SK-N-SH treated with all-trans-retinoic acid at 6 μM for 48 hours (cell line): Measurements from ENCODE around the gene SOX3.

Experiments used
- ATAC-seq: fragments of 200-7000 bp; cut with Tn5 transposase; 3 replicates; pipeline ENCODE4 v1.9.1; 2020; ENCODE audit warnings: mild to moderate bottlenecking, moderate library complexity
- ARNTL ChIP-seq: fragments of 450-650 bp; formaldehyde crosslinking; IDR thresholded peaks from 2 replicates; pipeline ENCODE4 v1.5.0; 2020; ENCODE audit warnings: low read depth, mild to moderate bottlenecking, moderate library complexity, borderline replicate concordance
- BACH2 ChIP-seq: fragments of 250-450 bp; sonication (Bioruptor Pico); IDR thresholded peaks from 2 replicates; pipeline ENCODE4 v1.9.0; 2021; ENCODE audit warnings: mild to moderate bottlenecking, borderline replicate concordance
- CSDC2 ChIP-seq: fragments of 250-450 bp; sonication (Bioruptor Pico); IDR thresholded peaks from 2 replicates; pipeline ENCODE4 v1.5.0; 2020; ENCODE audit warnings: mild to moderate bottlenecking, moderate library complexity
- CSRNP3 ChIP-seq: fragments of 250-450 bp; sonication (Bioruptor Pico); IDR thresholded peaks from 2 replicates; pipeline ENCODE4 v1.5.1; 2021; ENCODE audit warnings: mild to moderate bottlenecking, moderate library complexity
- ESRRG ChIP-seq: fragments of 250-450 bp; sonication (Bioruptor Pico); IDR thresholded peaks from 2 replicates; pipeline ENCODE4 v1.6.1; 2021; ENCODE audit warnings: mild to moderate bottlenecking
- PATZ1 ChIP-seq: fragments of 250-450 bp; sonication (Bioruptor Pico); IDR thresholded peaks from 2 replicates; pipeline ENCODE4 v1.8.0; 2020; ENCODE audit warnings: mild to moderate bottlenecking, moderate library complexity, borderline replicate concordance
- RARB ChIP-seq: fragments of 250-450 bp; sonication (Bioruptor Pico); IDR thresholded peaks from 2 replicates; pipeline ENCODE4 v1.8.0; 2021; ENCODE audit warnings: mild to moderate bottlenecking, moderate library complexity
- SNAI2 ChIP-seq: fragments of 250-450 bp; sonication (Bioruptor Pico); IDR thresholded peaks from 2 replicates; pipeline ENCODE4 v1.5.0; 2020; ENCODE audit warnings: mild to moderate bottlenecking, moderate library complexity
- TCF4 ChIP-seq: fragments of 250-450 bp; sonication (Bioruptor Pico); IDR thresholded peaks from 2 replicates; pipeline ENCODE4 v1.8.0; 2021; ENCODE audit warnings: mild to moderate bottlenecking, moderate library complexity, borderline replicate concordance
- TOX ChIP-seq: fragments of 250-450 bp; sonication (Bioruptor Pico); IDR thresholded peaks from 2 replicates; pipeline ENCODE4 v1.8.0; 2021; ENCODE audit warnings: mild to moderate bottlenecking, moderate library complexity, borderline replicate concordance
- ZFP3 ChIP-seq: fragments of 250-450 bp; sonication (Bioruptor Pico); IDR thresholded peaks from 2 replicates; pipeline ENCODE4 v1.5.0; 2020; ENCODE audit warnings: mild to moderate bottlenecking, moderate library complexity
- ZFP30 ChIP-seq: fragments of 450-650 bp; formaldehyde crosslinking; IDR thresholded peaks from 2 replicates; pipeline ENCODE4 v1.5.0; 2022; ENCODE audit warnings: mild to moderate bottlenecking, moderate library complexity
- ZNF70 ChIP-seq: fragments of 450-650 bp; formaldehyde crosslinking; IDR thresholded peaks from 2 replicates; pipeline ENCODE4 v1.5.0; 2020; ENCODE audit warnings: mild to moderate bottlenecking, moderate library complexity
- ZNF8 ChIP-seq: fragments of 450-650 bp; formaldehyde crosslinking; IDR thresholded peaks from 2 replicates; pipeline ENCODE4 v1.5.0; 2020; ENCODE audit warnings: mild to moderate bottlenecking, moderate library complexity
- TF ChIP-seq, protein P1 (sequence below): fragments of 250-450 bp; sonication (Bioruptor Pico); IDR thresholded peaks from 2 replicates; pipeline ENCODE4 v1.5.0; 2020; ENCODE audit warnings: mild to moderate bottlenecking, moderate library complexity
- TF ChIP-seq, protein P2 (sequence below): fragments of 250-450 bp; sonication (Bioruptor Pico); IDR thresholded peaks from 2 replicates; pipeline ENCODE4 v1.8.0; 2021; ENCODE audit warnings: low read depth, mild to moderate bottlenecking, moderate library complexity, borderline replicate concordance

Gene SOX3

DNA sequence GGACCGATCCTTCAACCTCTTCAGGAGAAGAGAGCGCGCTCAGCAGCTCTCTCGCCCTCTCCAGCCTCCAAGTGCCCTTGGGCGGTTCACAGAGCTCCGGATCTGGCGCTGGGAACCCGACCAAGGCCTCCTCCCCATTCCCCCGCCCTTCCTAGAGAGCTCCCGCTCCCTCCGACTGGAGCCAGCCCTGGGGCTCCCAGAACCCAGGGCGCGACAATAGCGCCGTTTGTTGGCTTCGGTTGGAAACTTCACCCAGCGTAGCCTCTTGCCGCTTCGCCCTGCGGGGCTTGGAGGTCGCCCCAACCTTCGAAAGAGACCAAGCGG, 3.1 kb upstream of the SOX3 start:
- no peak for ATAC-seq
- TF ChIP-seq, protein P1, sequence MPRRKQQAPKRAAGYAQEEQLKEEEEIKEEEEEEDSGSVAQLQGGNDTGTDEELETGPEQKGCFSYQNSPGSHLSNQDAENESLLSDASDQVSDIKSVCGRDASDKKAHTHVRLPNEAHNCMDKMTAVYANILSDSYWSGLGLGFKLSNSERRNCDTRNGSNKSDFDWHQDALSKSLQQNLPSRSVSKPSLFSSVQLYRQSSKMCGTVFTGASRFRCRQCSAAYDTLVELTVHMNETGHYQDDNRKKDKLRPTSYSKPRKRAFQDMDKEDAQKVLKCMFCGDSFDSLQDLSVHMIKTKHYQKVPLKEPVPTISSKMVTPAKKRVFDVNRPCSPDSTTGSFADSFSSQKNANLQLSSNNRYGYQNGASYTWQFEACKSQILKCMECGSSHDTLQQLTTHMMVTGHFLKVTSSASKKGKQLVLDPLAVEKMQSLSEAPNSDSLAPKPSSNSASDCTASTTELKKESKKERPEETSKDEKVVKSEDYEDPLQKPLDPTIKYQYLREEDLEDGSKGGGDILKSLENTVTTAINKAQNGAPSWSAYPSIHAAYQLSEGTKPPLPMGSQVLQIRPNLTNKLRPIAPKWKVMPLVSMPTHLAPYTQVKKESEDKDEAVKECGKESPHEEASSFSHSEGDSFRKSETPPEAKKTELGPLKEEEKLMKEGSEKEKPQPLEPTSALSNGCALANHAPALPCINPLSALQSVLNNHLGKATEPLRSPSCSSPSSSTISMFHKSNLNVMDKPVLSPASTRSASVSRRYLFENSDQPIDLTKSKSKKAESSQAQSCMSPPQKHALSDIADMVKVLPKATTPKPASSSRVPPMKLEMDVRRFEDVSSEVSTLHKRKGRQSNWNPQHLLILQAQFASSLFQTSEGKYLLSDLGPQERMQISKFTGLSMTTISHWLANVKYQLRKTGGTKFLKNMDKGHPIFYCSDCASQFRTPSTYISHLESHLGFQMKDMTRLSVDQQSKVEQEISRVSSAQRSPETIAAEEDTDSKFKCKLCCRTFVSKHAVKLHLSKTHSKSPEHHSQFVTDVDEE (CRISPR knock-in tag) = no peak
- TF ChIP-seq RARB = no peak
- TF ChIP-seq CSRNP3 (CRISPR knock-in tag) = no peak
- no peak for TF ChIP-seq BACH2 (CRISPR knock-in tag)
- no peak for TF ChIP-seq ZFP30 (CRISPR knock-in tag)
- TF ChIP-seq ESRRG = no peak
- TF ChIP-seq TCF4 (CRISPR knock-in tag) = no peak
- no peak for TF ChIP-seq ZFP3
- TF ChIP-seq, protein P2, sequence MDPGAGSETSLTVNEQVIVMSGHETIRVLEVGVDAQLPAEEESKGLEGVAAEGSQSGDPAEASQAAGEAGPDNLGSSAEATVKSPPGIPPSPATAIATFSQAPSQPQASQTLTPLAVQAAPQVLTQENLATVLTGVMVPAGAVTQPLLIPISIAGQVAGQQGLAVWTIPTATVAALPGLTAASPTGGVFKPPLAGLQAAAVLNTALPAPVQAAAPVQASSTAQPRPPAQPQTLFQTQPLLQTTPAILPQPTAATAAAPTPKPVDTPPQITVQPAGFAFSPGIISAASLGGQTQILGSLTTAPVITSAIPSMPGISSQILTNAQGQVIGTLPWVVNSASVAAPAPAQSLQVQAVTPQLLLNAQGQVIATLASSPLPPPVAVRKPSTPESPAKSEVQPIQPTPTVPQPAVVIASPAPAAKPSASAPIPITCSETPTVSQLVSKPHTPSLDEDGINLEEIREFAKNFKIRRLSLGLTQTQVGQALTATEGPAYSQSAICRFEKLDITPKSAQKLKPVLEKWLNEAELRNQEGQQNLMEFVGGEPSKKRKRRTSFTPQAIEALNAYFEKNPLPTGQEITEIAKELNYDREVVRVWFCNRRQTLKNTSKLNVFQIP (CRISPR knock-in tag) = no peak
- TF ChIP-seq ARNTL = no peak
- no peak for TF ChIP-seq CSDC2 (CRISPR knock-in tag)
- no peak for TF ChIP-seq TOX (CRISPR knock-in tag)
- no peak for TF ChIP-seq PATZ1 (CRISPR knock-in tag)
- TF ChIP-seq, all 23 proteins: peak for 0

DNA sequence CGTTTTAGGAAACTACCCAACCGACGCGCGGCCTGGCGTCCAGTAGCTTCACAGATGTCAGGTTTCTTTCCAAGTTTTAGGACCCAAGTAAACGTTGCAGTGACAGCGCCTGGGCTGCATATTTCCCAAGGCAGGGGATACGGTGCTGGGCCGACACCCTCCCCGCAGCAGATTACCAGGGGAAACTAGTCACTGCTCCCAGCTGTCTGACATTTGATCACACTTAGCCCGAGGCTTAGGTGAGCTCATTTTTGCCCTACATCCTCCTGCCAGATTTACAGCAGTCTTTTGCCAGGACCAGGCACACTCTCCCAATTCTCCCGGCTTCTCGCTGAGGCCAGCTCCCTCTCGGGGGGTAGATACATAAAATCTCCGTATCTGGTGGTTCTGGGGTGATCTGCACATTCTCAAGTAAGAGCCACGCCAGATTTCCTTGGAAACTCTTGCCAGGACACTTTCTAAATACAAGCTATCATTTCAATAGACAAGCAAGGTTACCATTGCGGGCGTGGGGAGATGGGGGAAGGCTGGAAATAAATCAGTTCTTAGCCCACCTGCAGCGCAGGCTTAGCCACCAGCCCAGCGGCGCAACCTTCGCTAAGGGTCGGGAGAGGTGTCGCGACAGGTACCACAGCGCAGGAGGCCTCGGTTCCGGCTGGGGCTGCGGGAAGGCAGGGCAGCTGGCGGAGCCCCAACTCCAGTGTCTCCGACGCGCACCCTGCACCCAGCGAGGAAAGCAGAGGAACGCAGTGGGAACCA, 2.5 kb upstream of the SOX3 start:
- TF ChIP-seq ZFP3 = no peak
- no peak for TF ChIP-seq RARB
- TF ChIP-seq CSRNP3 (CRISPR knock-in tag) = no peak
- TF ChIP-seq ZNF8 (CRISPR knock-in tag) = no peak
- TF ChIP-seq SNAI2 (CRISPR knock-in tag) = no peak
- TF ChIP-seq BACH2 (CRISPR knock-in tag) = no peak
- TF ChIP-seq ARNTL = no peak
- TF ChIP-seq ZNF70 (CRISPR knock-in tag) = no peak
- TF ChIP-seq, protein P2 (CRISPR knock-in tag) = no peak
- TF ChIP-seq, all 23 proteins: peak for 0
- ATAC-seq = no peak
